ENCODE results near the gene GPR156. TPM values are rescaled to one million over a fixed set of nuclear protein-coding genes. Genes with fewer than 3 reads are reported as not detected.

GPR156 gene
- total and polyA plus RNA-seq, 2 donors (not counting 3 experiments of a cell fraction or from before 2014, with no cell fraction given), result 0.14 to 0.27 TPM

- Histone ChIP-seq H3K4me1 (ENCODE audit: control insufficient read depth, extremely low read depth, insufficient read depth, low read length) (no peaks in the 10 kb centered on the region), H3K4me3 (replicated peaks in 1 of 3; ENCODE audit: insufficient read depth in 1 of 3, low read depth in 1 of 3, low read length in 3 of 3) (no peak overlapping the region), H3K9me3 (replicated peaks; ENCODE audit: control insufficient read depth, insufficient read depth, low read length) (no peaks in the 10 kb centered on the region), H2AFZ (ENCODE audit: low read depth, low read length) (no peak overlapping the region), H3K27ac (ENCODE audit: insufficient read depth, low read depth, low read length) (no peak overlapping the region), H3K9ac (replicated peaks; ENCODE audit: extremely low read depth, insufficient read depth, low read length) (no peak overlapping the region), H3K9me1 (replicated peaks; ENCODE audit: control insufficient read depth, extremely low read depth, insufficient read depth, low read length) (no peaks in the 10 kb centered on the region), H3K79me2 (ENCODE audit: control insufficient read depth, insufficient read depth, low read length) (no peaks in the 10 kb centered on the region), H3K4me2 (ENCODE audit: insufficient read depth, low read length) (no peak overlapping the region), H4K20me1 (replicated peaks; ENCODE audit: control insufficient read depth, extremely low read depth, insufficient read depth, low read length) (no peaks in the 10 kb centered on the region), H3K36me3 (ENCODE audit: control insufficient read depth in 2 of 2, extremely low read depth in 1 of 2, insufficient read depth in 2 of 2, low read length in 2 of 2) (no peaks in the 10 kb centered on the region), H3K27me3 (ENCODE audit: control insufficient read depth in 2 of 2, insufficient read depth in 2 of 2, low read length in 2 of 2) (peaks cover 10 to 21% of the 10 kb centered on the region in 2 experiments)
- no TSS peak for BruUV-seq (replicated peaks)
- ChIA-PET CTCF (interaction anchor here (1.0 to 7.2 kb wide), 11 partner anchors 29 to 353 kb away, joined by 3 to 122 read pairs (median 7); partner anchors contain the start of gene LRRC58), POLR2A (no interaction called here)
- TF ChIP-seq JUN (IDR thresholded peaks at IDR 0.05; ENCODE audit: borderline replicate concordance, insufficient read depth, insufficient read length, low read depth) (no peak), EZH2 (IDR thresholded peaks at IDR 0.05; ENCODE audit: borderline replicate concordance, low read depth, low read length, severe bottlenecking) (no peak), MYC (IDR thresholded peaks at IDR 0.05; ENCODE audit: low read depth, low read length) (no peak), FOS (IDR thresholded peaks at IDR 0.05; ENCODE audit: borderline replicate concordance, insufficient read depth, low read length) (no peak), POLR2AphosphoS5 (IDR thresholded peaks at IDR 0.05; ENCODE audit: insufficient read depth, low read depth, low read length) (no peak), POLR2A (IDR thresholded peaks at IDR 0.05; ENCODE audit: low read depth, low read length) (no peak)
- intact Hi-C loops (cut with micrococcal nuclease) (no loop called here), dilution Hi-C loops (cut with MboI; ENCODE audit: extremely low pct_ligation_motif_present, low sequenced_read_pairs) (no loop called here)
- no peak for FAIRE-seq
- no peak for DNase-seq (ENCODE audit: low read depth, low spot score)
Measured at GRCh38 chr3:120245386-120245785, 39.6 kb downstream of the GPR156 start.

- no peak for DNase-seq (ENCODE audit: low read depth, low spot score)
- ChIA-PET POLR2A (no interaction called here), CTCF (interaction anchor here (1.0 to 7.2 kb wide), 12 partner anchors 30 to 353 kb away, joined by 3 to 122 read pairs (median 7); partner anchors contain the start of gene LRRC58)
- no peak for FAIRE-seq
- BruUV-seq (replicated peaks), result no TSS peak
- H3K9me3 ChIP-seq (replicated peaks; ENCODE audit: control insufficient read depth, insufficient read depth, low read length), result no peaks in the 10 kb centered on the region
- no peak overlapping the region for H3K9ac ChIP-seq (replicated peaks; ENCODE audit: extremely low read depth, insufficient read depth, low read length)
- H3K27me3 ChIP-seq (ENCODE audit: control insufficient read depth in 2 of 2, insufficient read depth in 2 of 2, low read length in 2 of 2), result peaks cover 10 to 26% of the 10 kb centered on the region in 2 experiments
- H3K79me2 ChIP-seq (ENCODE audit: control insufficient read depth, insufficient read depth, low read length), result no peaks in the 10 kb centered on the region
- TF ChIP-seq FOS (IDR thresholded peaks at IDR 0.05; ENCODE audit: borderline replicate concordance, insufficient read depth, low read length), result no peak
- no peak for TF ChIP-seq EZH2 (IDR thresholded peaks at IDR 0.05; ENCODE audit: borderline replicate concordance, low read depth, low read length, severe bottlenecking)
- TF ChIP-seq CTCF (IDR thresholded peaks at IDR 0.05; ENCODE audit: extremely low read depth in 1 of 2, insufficient read depth in 1 of 2, low read depth in 1 of 2, low read length in 2 of 2), result no peak
- no peak for TF ChIP-seq POLR2AphosphoS5 (IDR thresholded peaks at IDR 0.05; ENCODE audit: insufficient read depth, low read depth, low read length)
- TF ChIP-seq JUN (IDR thresholded peaks at IDR 0.05; ENCODE audit: borderline replicate concordance, insufficient read depth, insufficient read length, low read depth), result no peak
- TF ChIP-seq MYC (IDR thresholded peaks at IDR 0.05; ENCODE audit: low read depth, low read length), result no peak
- TF ChIP-seq MAX (IDR thresholded peaks at IDR 0.05; ENCODE audit: insufficient read depth, insufficient read length), result no peak
- TF ChIP-seq POLR2A (IDR thresholded peaks at IDR 0.05; ENCODE audit: low read depth, low read length), result no peak
- TF ChIP-seq GATA2 (IDR thresholded peaks at IDR 0.05; ENCODE audit: insufficient read depth, insufficient read length, low read depth, low read length), result no peak
- no peaks in the 10 kb centered on the region for H4K20me1 ChIP-seq (replicated peaks; ENCODE audit: control insufficient read depth, extremely low read depth, insufficient read depth, low read length)
- no peaks in the 10 kb centered on the region for H3K36me3 ChIP-seq (ENCODE audit: control insufficient read depth in 2 of 2, extremely low read depth in 1 of 2, insufficient read depth in 2 of 2, low read length in 2 of 2)
- no peaks in the 10 kb centered on the region for H3K9me1 ChIP-seq (replicated peaks; ENCODE audit: control insufficient read depth, extremely low read depth, insufficient read depth, low read length)
- no peak overlapping the region for H2AFZ ChIP-seq (ENCODE audit: low read depth, low read length)
- H3K4me3 ChIP-seq (replicated peaks in 1 of 3; ENCODE audit: insufficient read depth in 1 of 3, low read depth in 1 of 3, low read length in 3 of 3), result no peak overlapping the region
- H3K4me2 ChIP-seq (ENCODE audit: insufficient read depth, low read length), result no peak overlapping the region
- H3K27ac ChIP-seq (ENCODE audit: insufficient read depth, low read depth, low read length), result no peak overlapping the region
- H3K4me1 ChIP-seq (ENCODE audit: control insufficient read depth, extremely low read depth, insufficient read depth, low read length), result no peaks in the 10 kb centered on the region
- intact Hi-C loops (cut with micrococcal nuclease) (loop anchor here (1.0 to 5.0 kb wide), 7 partner anchors 103 to 549 kb away; no protein-coding TSS in a partner anchor), dilution Hi-C loops (cut with MboI; ENCODE audit: extremely low pct_ligation_motif_present, low sequenced_read_pairs) (no loop called here)
Measured at GRCh38 chr3:120244834-120245225, 40.2 kb downstream of the GPR156 start.

All from endothelial cell of umbilical vein (primary cell).